ENCODE results near the gene SLC5A3.

DNA sequence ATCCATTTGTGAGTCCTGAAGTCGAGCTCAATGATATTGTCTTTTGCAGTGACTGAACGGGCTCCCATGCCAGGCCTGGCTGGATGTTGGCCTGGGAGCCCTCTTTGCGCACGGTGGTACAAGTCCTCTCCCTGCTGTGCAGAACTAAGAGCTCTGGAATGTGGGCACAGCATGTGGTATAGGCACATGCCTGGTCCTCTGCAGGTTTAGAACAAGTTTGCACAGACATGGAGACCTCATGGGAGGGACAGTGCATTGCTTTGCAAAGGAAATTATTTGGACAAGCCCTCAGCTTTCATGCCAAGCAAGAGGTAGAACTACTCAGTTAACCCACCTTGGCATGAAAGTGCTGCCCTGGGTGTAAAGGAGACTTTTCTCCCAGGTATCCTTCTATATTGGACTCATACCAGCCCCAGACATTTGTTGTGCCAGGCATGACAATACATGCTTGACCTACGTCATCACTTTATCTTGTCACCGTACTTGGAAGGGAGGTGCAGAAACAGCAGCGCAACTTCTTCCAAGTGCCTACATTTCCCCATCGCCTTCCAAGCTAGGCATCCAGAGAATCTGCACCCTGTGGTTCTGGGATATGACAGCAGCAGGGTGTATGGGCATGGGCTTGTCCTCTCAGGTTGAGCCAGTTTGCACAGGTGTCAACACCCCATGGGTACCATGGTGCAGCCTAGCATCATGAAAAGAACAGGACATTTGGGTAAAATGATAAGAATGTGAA lies 37.6 kb upstream of the SLC5A3 start:
- TF ChIP-seq CTCF (IDR thresholded peaks at IDR 0.05) (no peak), POLR2A (IDR thresholded peaks at IDR 0.05) (no peak)
